ENCODE data around the gene RPL9. TPM values are rescaled to one million over a fixed set of nuclear protein-coding genes. Genes with fewer than 3 reads are reported as not detected.
"Not testable (repeated sequence)": the region's sequence is repeated elsewhere in the genome, so short reads cannot be mapped to it uniquely, and the experiment has no call there.

RPL9 gene
- polyA plus RNA-seq (2012; ENCODE audit: missing spikeins) = 7,151 TPM

DNA sequence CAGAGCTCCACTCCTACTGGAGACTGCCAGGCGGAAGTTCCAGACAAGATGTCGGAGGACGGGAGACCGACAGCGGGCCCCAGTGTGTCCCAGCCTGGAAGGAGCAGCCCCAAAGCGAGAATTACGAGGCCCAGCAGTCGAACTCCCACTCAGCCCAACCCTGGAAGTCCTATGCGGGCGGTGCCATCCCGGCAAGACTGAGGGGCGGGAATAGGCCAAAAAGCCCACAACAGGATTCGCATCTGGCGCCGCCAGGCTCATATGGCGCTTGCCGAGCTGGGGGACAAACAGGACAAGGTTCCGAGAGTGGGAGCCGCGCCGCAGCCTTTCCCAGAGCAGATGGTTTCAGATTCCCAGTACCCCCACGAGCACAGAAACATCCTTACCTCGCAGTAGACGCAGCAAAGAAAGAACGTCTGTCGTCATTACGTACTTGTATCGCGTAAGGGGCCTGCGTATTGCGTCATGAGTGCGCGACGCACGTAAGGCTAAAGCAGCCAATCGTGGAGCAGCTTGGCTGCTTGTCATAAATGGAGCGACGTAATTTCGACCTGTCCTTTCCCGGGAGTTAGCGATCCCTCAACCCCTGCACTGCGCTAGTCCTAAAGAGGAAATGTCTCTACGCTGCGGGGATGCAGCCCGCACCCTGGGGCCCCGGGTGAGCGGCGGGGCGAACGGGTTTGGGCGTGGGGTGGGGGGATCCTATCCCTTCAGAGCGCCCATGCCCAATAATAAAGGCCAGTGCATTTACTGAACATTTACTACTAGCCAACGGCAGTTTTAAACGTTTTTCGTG, at the start of gene RPL9, which contains the start of gene LIAS:
TSS of gene RPL9 (minus strand) at position 418 of the 796 bp plus-strand sequence. CDS start 483 bp downstream, outside the sequence.
TSS of gene LIAS (plus strand) at position 552 of the 796 bp plus-strand sequence. CDS start at position 614, 62 bp downstream.
- TF ChIP-seq TAF1 (IDR thresholded peaks at IDR 0.05; ENCODE audit: borderline replicate concordance, low read depth, low read length) (peak; percentile 99), POLR2AphosphoS5 (IDR thresholded peaks at IDR 0.05; ENCODE audit: low read depth, low read length) (peak; percentile 99), POLR2A (IDR thresholded peaks at IDR 0.05; ENCODE audit: low read depth, low read length) (peak; percentile 100)
- DNase-seq (ENCODE audit: insufficient read length) (peak; percentile 76), FAIRE-seq (peak; percentile 99)

- TF ChIP-seq POLR2AphosphoS5 (IDR thresholded peaks at IDR 0.05; ENCODE audit: low read depth, low read length) (no peak), TAF1 (IDR thresholded peaks at IDR 0.05; ENCODE audit: borderline replicate concordance, low read depth, low read length) (no peak), POLR2A (IDR thresholded peaks at IDR 0.05; ENCODE audit: low read depth, low read length) (no peak)
- FAIRE-seq = no peak
- no peak for DNase-seq (ENCODE audit: insufficient read length)
These were observed 46.9 kb upstream of the RPL9 start for GRCh38 chr4:39505581-39505980.

- DNase-seq (ENCODE audit: insufficient read length) (no peak), FAIRE-seq (no peak)
- TF ChIP-seq POLR2A (IDR thresholded peaks at IDR 0.05; ENCODE audit: low read depth, low read length) = no peak
- no peak for TF ChIP-seq POLR2AphosphoS5 (IDR thresholded peaks at IDR 0.05; ENCODE audit: low read depth, low read length)
- TF ChIP-seq TAF1 (IDR thresholded peaks at IDR 0.05; ENCODE audit: borderline replicate concordance, low read depth, low read length) = no peak
These were observed 45.8 kb upstream of the RPL9 start for GRCh38 chr4:39504538-39504937.

GRCh38 chr4:39502664-39503035, 43.9 kb upstream of the RPL9 start:
- FAIRE-seq = not testable (repeated sequence)

DNA sequence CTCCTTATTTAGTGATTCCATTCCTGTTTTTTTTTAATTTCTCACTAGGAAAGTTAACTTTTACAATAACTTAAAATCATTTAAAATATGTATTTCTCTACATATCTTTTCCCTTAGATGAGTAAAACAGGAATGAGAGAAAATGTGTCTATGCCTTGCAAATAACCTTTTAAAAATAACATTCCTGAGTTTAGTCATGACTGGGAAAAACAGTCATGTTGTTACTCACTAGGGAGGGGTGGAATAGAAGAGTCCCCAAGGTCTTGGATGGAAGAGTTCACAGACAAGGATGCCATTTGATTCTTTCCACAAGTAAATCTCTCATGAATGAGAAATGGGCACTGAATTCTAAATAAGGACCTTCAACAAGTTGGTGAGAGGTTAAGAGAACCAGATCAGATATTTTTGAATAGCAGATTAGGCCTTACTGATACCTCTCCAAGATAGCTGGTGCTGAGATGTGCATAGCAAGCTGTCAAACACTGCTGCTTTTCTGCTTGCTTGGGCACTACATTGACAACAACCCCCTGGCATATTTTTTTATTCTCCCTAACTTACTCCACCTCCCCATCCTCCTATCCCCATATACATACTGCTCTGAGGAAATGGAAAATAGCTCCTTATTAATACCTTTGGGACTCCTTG, 43.4 kb upstream of the RPL9 start:
- TF ChIP-seq POLR2AphosphoS5 (IDR thresholded peaks at IDR 0.05; ENCODE audit: low read depth, low read length) (no peak), TAF1 (IDR thresholded peaks at IDR 0.05; ENCODE audit: borderline replicate concordance, low read depth, low read length) (no peak), POLR2A (IDR thresholded peaks at IDR 0.05; ENCODE audit: low read depth, low read length) (no peak)
- no peak for DNase-seq (ENCODE audit: insufficient read length)
- peak; percentile 58 for FAIRE-seq

More at GRCh38 chr4:39502664-39503035, 43.9 kb upstream of the RPL9 start:
- DNase-seq (ENCODE audit: insufficient read length) = not testable (repeated sequence)

GRCh38 chr4:39498727-39499020, 40.0 kb upstream of the RPL9 start:
- DNase-seq (ENCODE audit: insufficient read length) (no peak), FAIRE-seq (no peak)
- TF ChIP-seq TAF1 (IDR thresholded peaks at IDR 0.05; ENCODE audit: borderline replicate concordance, low read depth, low read length) (no peak), POLR2AphosphoS5 (IDR thresholded peaks at IDR 0.05; ENCODE audit: low read depth, low read length) (no peak), POLR2A (IDR thresholded peaks at IDR 0.05; ENCODE audit: low read depth, low read length) (no peak)

GRCh38 chr4:39497909-39498726, 39.4 kb upstream of the RPL9 start:
- DNase-seq (ENCODE audit: insufficient read length) (no peak), FAIRE-seq (no peak)

DNA sequence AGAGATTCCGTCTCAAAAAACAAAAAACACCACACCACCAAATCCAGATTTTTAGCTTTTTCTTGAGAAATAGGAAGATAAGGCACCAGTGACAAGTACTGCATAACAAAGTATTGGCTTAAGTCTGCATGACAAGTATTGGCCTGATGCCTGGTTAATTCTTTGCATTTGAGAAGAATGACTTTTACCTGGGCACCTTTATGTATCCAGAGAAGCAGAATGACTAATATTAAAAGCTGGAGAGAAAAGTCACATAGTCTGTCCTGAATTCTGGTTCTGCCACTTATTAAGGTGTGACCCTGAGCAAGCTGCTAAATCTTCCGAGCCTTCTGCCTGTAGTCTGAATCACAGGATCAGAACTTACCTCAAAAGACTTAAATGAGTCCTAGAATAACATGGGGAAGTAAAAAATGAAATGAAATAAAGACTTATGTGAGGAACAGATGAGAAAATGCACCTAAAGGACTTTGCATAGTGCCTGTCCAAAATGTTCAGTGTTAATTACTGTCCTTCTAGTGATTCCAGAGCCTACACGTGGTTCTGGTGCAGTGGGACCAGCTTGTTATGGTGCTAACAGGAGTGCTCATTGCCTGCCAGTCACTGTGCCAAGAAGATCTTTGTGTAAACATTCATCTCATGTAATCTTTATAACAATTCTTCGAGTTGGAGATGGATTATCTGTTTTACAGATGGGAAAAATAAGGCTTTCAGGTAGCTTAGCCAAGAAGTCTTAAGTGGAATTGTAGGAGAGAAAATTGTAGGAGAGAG, 36.9 kb upstream of the RPL9 start:
- no peak for TF ChIP-seq POLR2AphosphoS5 (IDR thresholded peaks at IDR 0.05; ENCODE audit: low read depth, low read length)
- no peak for TF ChIP-seq POLR2A (IDR thresholded peaks at IDR 0.05; ENCODE audit: low read depth, low read length)
- TF ChIP-seq TAF1 (IDR thresholded peaks at IDR 0.05; ENCODE audit: borderline replicate concordance, low read depth, low read length) = no peak
- FAIRE-seq (no peak), DNase-seq (ENCODE audit: insufficient read length) (no peak)

More at GRCh38 chr4:39497909-39498726, 39.4 kb upstream of the RPL9 start:
- TF ChIP-seq POLR2AphosphoS5 (IDR thresholded peaks at IDR 0.05; ENCODE audit: low read depth, low read length) (no peak), POLR2A (IDR thresholded peaks at IDR 0.05; ENCODE audit: low read depth, low read length) (no peak), TAF1 (IDR thresholded peaks at IDR 0.05; ENCODE audit: borderline replicate concordance, low read depth, low read length) (no peak)

DNA sequence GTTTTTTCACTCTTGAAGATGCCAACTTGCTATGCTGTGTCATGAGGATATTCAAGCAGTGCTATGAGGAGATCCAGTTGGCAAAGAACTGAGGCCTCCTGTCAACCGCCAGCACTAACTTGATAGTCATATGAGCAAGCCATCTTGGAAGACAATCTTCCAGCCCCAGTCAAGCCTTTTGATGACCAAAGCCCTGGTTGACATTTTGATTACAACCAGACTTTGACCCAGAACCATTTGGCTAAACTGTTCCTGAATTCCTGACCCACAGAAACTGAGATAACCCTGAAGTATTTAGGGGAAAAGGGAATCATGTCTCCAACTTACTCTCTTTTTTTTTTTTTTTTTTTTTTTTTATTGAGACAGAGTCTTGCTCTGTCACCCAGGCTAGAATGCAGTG, 35.6 kb upstream of the RPL9 start:
- FAIRE-seq (no peak), DNase-seq (ENCODE audit: insufficient read length) (no peak)
- TF ChIP-seq TAF1 (IDR thresholded peaks at IDR 0.05; ENCODE audit: borderline replicate concordance, low read depth, low read length) (no peak), POLR2A (IDR thresholded peaks at IDR 0.05; ENCODE audit: low read depth, low read length) (no peak), POLR2AphosphoS5 (IDR thresholded peaks at IDR 0.05; ENCODE audit: low read depth, low read length) (no peak)

DNA sequence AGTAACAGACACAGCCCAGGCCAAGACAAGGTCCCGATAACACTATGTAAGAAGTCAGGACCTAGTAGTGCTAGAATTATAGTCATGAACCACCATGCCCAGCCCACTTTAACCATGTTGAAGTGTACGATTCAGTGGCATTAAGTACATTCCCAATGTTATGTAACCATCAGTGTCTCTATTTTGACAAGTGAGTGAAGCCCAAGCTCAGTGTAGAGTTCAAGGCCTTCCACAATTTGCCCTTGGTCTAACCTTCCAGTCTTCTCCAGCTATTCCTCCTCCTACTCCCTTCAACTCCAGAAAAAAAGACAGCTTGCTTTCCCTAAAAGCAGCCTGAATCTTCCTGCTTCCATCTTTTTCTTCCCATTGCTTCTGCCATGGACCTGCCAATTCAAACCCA, 31.6 kb upstream of the RPL9 start:
- TF ChIP-seq TAF1 (IDR thresholded peaks at IDR 0.05; ENCODE audit: borderline replicate concordance, low read depth, low read length) = no peak
- TF ChIP-seq POLR2AphosphoS5 (IDR thresholded peaks at IDR 0.05; ENCODE audit: low read depth, low read length) = no peak
- no peak for TF ChIP-seq POLR2A (IDR thresholded peaks at IDR 0.05; ENCODE audit: low read depth, low read length)
- no peak for FAIRE-seq

More for the DNA sequence above, 31.6 kb upstream of the RPL9 start:
- no peak for DNase-seq (ENCODE audit: insufficient read length)

Data from GM12892 (cell line).